Smooth muscle cell (in vitro differentiated cells): ENCODE results near the gene FGD2. TPM values are rescaled to one million over a fixed set of nuclear protein-coding genes. Genes with fewer than 3 reads are reported as not detected.

Source experiments
- DNase-seq: peaks from one replicate; lab custom pipeline; 2025; ENCODE audit not compliant: unreplicated experiment; lab: John Stamatoyannopoulos, UW
- H2AFZ ChIP-seq: fragments of 200-600 bp; sonication (generic); 2 replicates; pipeline ENCODE4 v1.6.0; 2016; ENCODE audit warnings: antibody characterized with exemption, low read depth, mild to moderate bottlenecking
- H3F3A ChIP-seq: fragments of 200-600 bp; sonication (generic); 2 replicates; pipeline ENCODE4 v1.6.0; 2017; ENCODE audit warnings: antibody characterized with exemption, low read depth
- H3K27ac ChIP-seq: fragments of 200-600 bp; sonication (generic); 2 replicates; pipeline ENCODE4 v1.5.1; 2016; ENCODE audit warnings: low read depth, mild to moderate bottlenecking
- H3K27me3 ChIP-seq: fragments of 200-600 bp; sonication (generic); 2 replicates; pipeline ENCODE4 v1.6.1; 2016; ENCODE audit warnings: low read depth, mild to moderate bottlenecking
- H3K36me3 ChIP-seq: fragments of 200-600 bp; sonication (generic); 2 replicates; pipeline ENCODE4 v1.5.1; 2016; ENCODE audit warnings: low read depth
- H3K4me1 ChIP-seq: fragments of 200-600 bp; sonication (generic); 2 replicates; pipeline ENCODE4 v1.5.1; 2016; ENCODE audit warnings: low read depth
- H3K4me2 ChIP-seq: fragments of 200-600 bp; sonication (generic); 2 replicates; pipeline ENCODE4 v1.6.0; 2016; ENCODE audit warnings: mild to moderate bottlenecking
- H3K4me3 ChIP-seq: fragments of 200-600 bp; sonication (generic); 2 replicates; pipeline ENCODE4 v1.5.1; 2016; ENCODE audit warnings: mild to moderate bottlenecking
- H3K79me2 ChIP-seq: fragments of 200-600 bp; sonication (generic); 2 replicates; pipeline ENCODE4 v1.6.0; 2016; ENCODE audit warnings: low read depth, mild to moderate bottlenecking
- H3K9ac ChIP-seq: fragments of 200-600 bp; sonication (generic); 2 replicates; pipeline ENCODE4 v1.6.0; 2016; ENCODE audit warnings: low read depth
- H3K9me3 ChIP-seq: fragments of 200-600 bp; sonication (generic); replicated peaks from 2 replicates; pipeline ENCODE4 v1.5.1; 2016; ENCODE audit warnings: low read depth
- H4K20me1 ChIP-seq: fragments of 200-600 bp; sonication (generic); 2 replicates; pipeline ENCODE4 v1.6.0; 2016; ENCODE audit warnings: low read depth
- CTCF ChIP-seq: fragments of 200-600 bp; sonication (generic); IDR thresholded peaks from 2 replicates; pipeline ENCODE4 v1.5.1; 2017; ENCODE audit warnings: borderline replicate concordance, mild to moderate bottlenecking, antibody characterized with exemption; ENCODE audit not compliant: insufficient read depth, poor library complexity, severe bottlenecking
- WGBS: methylation state at CpG from one replicate; pipeline ENCODE4 v1.1.7; 2016; ENCODE audit warnings: low lambda C conversion rate; 5-methylcytosine and 5-hydroxymethylcytosine counted together
- polyA plus RNA-seq: library from polyadenylated mRNA; unstranded; fragments of >200 nt; fragmentation: Nextera tagmentation; extraction: Ambion mirVana; gene quantifications from 2 replicates; pipeline ENCODE4 v1.2.1, GENCODE V29; 2016
- total RNA-seq: library from RNA; depleted of rRNA; stranded (reverse); fragments of >200 nt; gene quantifications from 2 replicates; pipeline ENCODE4 v1.2.3, GENCODE V29; 2014

FGD2 gene
- total and polyA plus RNA-seq, 2 experiments from 2014 or later = not detected

DNA sequence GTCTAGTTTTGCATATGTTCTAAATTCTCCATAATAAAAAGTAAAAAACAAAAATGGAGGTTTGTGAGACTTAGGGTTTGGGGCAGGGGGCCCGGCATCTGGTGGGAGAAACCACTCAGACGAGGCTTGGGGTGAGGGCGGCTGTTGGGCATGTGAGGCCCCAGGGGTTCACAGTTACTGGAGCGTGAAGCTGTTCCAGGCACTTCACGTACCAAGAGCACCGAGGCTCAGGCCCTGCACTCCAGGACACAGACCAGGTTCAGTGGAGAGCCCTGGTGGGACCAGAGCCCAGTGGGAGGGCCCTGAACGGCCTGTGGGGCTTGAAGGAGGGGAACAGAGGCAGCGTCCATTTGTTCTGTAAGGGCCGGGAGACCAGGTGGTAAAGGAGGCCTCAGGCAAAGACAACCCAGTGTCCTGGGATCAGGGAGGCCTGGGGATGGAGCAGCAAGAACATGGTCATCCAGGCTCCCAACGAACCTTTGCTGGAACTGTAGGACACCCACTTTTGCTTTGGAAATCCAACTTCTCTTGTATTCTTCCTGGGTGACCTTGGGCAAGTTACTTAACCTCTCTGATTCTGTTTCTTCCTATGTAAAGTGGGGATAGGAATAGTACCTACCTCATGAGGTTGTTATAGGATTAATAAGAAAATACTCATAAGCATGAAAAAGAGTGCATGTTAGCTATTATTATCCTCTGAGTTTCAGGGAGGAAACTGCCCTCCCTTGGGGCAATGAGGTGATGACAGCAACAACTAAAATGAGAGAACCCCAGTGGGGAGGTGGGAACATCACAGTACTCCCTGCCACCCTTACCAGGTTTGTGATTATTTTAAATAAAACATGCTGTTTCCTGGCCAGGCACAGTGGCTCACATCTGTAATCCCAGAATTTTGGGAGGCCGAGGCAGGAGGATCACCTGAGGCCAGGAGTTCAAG lies 1.1 kb upstream of the FGD2 start:
- H3K27me3 ChIP-seq = no peaks in the 10 kb centered on the region
- DNase-seq = no peak
- H3K27ac ChIP-seq = no peak overlapping the region
- no peak overlapping the region for H2AFZ ChIP-seq
- WGBS = 90% methylated on average over 11 of the region's 11 CpGs
- H3K4me2 ChIP-seq = no peak overlapping the region
- no peaks in the 10 kb centered on the region for H3F3A ChIP-seq
- H3K9ac ChIP-seq = no peak overlapping the region
- H3K4me1 ChIP-seq = no peaks in the 10 kb centered on the region
- no peaks in the 10 kb centered on the region for H3K9me3 ChIP-seq
- H3K79me2 ChIP-seq = no peaks in the 10 kb centered on the region
- no peaks in the 10 kb centered on the region for H3K36me3 ChIP-seq
- no peak overlapping the region for H3K4me3 ChIP-seq
- no peaks in the 10 kb centered on the region for H4K20me1 ChIP-seq
- no peak for TF ChIP-seq CTCF

GRCh38 chr6:37005827-37006567 lies 542 bp downstream of the FGD2 start:
- no peak overlapping the region for H3K27ac ChIP-seq
- WGBS = 87% methylated on average over 13 of the region's 13 CpGs
- no peak overlapping the region for H3K4me3 ChIP-seq
- no peak for TF ChIP-seq CTCF
- no peak overlapping the region for H3K9ac ChIP-seq
- no peaks in the 10 kb centered on the region for H3K36me3 ChIP-seq
- H3K79me2 ChIP-seq = no peaks in the 10 kb centered on the region
- H2AFZ ChIP-seq = no peak overlapping the region
- no peaks in the 10 kb centered on the region for H3K27me3 ChIP-seq
- no peak overlapping the region for H3K4me2 ChIP-seq
- no peaks in the 10 kb centered on the region for H3K4me1 ChIP-seq
- no peak for DNase-seq
- no peaks in the 10 kb centered on the region for H3F3A ChIP-seq
- no peaks in the 10 kb centered on the region for H4K20me1 ChIP-seq
- H3K9me3 ChIP-seq = no peaks in the 10 kb centered on the region

GRCh38 chr6:37006793-37007339 lies 1.4 kb downstream of the FGD2 start:
- H3K4me2 ChIP-seq = no peak overlapping the region
- H2AFZ ChIP-seq = no peak overlapping the region
- H4K20me1 ChIP-seq = no peaks in the 10 kb centered on the region
- H3K4me3 ChIP-seq = no peak overlapping the region
- DNase-seq = no peak
- H3K9ac ChIP-seq = no peak overlapping the region
- no peaks in the 10 kb centered on the region for H3K4me1 ChIP-seq
- H3K36me3 ChIP-seq = no peaks in the 10 kb centered on the region
- H3K9me3 ChIP-seq = no peaks in the 10 kb centered on the region
- H3K79me2 ChIP-seq = no peaks in the 10 kb centered on the region
- H3K27ac ChIP-seq = no peak overlapping the region
- no peaks in the 10 kb centered on the region for H3K27me3 ChIP-seq
- TF ChIP-seq CTCF = no peak
- H3F3A ChIP-seq = no peaks in the 10 kb centered on the region
- WGBS = 95% methylated on average over 5 of the region's 5 CpGs
